HCT116 (cell line): Measurements from ENCODE around the gene MYRFL. TPM values are rescaled to one million over a fixed set of nuclear protein-coding genes. Genes with fewer than 3 reads are reported as not detected.

Experiments used
- ATAC-seq: fragments of 200-7000 bp; cut with Tn5 transposase; 2 replicates; pipeline ENCODE4 v1.9.1; 2020; ENCODE audit warnings: mild to moderate bottlenecking, moderate library complexity
- BruUV-seq: library from RNA; stranded (reverse); fragments of 400-500 nt; replicated peaks from 2 replicates; lab custom pipeline; 2021; lab: Mats Ljungman, UMichigan
- CTCF ChIA-PET: fragments of 300-600 bp; sonication (Branson Sonifier 250); formaldehyde crosslinking; loops from one replicate; lab custom pipeline; 2021; ENCODE audit warnings: antibody characterized with exemption; lab: Charles Lee
- POLR2A ChIA-PET: fragments of 300-600, 350-600 bp; sonication (Branson Sonifier 250); formaldehyde crosslinking; loops from one replicate; lab custom pipeline; 2021; ENCODE audit warnings: antibody characterized with exemption; lab: Charles Lee
- RAD21 ChIA-PET, 2 experiments: fragments of 300-600 bp; sonication (Branson Sonifier 250); formaldehyde crosslinking; loops; one replicate each; lab custom pipeline; 2023; ENCODE audit warnings: low total read pairs in 2 of 2; ENCODE audit not compliant: uncharacterized antibody in 2 of 2, unreplicated experiment in 2 of 2, low non-redundant PET in 1 of 2; lab: Charles Lee
- DNase-seq: peaks from one replicate; pipeline ENCODE4 v3.0.0-alpha.2; 2010; ENCODE audit warnings: low read depth, low spot score
- H2AFZ ChIP-seq: fragments of 200-600 bp; shearing (Covaris generic), sonication (generic); 2 replicates; pipeline ENCODE4 v1.6.1; 2017; ENCODE audit warnings: low read depth, mixed run types, mixed read lengths, antibody characterized with exemption, low read length; ENCODE audit not compliant: poor library complexity, severe bottlenecking
- H3K27ac ChIP-seq: 2 replicates; pipeline ENCODE4 v1.5.1; 2012; ENCODE audit warnings: low read depth, low read length
- H3K27me3 ChIP-seq: fragments of 200-600 bp; sonication (generic); 2 replicates; pipeline ENCODE4 v1.6.1; 2016; ENCODE audit warnings: mixed run types, low read length, mixed read lengths; ENCODE audit not compliant: insufficient read depth
- H3K36me3 ChIP-seq, 2 experiments: fragments of 200-500 bp in 1 of 2; fragments of 200-600 bp in 1 of 2; sonication (Bioruptor generic) in 1 of 2; sonication (generic) in 1 of 2; 2 replicates each; pipeline versions ENCODE4 v1.5.1 to v1.6.1; 2014 to 2016; ENCODE audit warnings: low read length in 2 of 2, inconsistent platforms in 1 of 2, mixed read lengths in 1 of 2, mixed run types in 1 of 2; ENCODE audit not compliant: insufficient read depth in 2 of 2, control insufficient read depth in 1 of 2
- H3K4me1 ChIP-seq, 2 experiments: fragments of 200-600 bp in 1 of 2; sonication (generic) in 1 of 2; 2 replicates each; pipeline versions ENCODE4 v1.5.1 to v1.6.1; 2012 to 2017; ENCODE audit warnings: low read length in 2 of 2, inconsistent platforms in 1 of 2, mild to moderate bottlenecking in 1 of 2, mixed read lengths in 1 of 2, mixed run types in 1 of 2, moderate library complexity in 1 of 2; ENCODE audit not compliant: insufficient read depth in 2 of 2, control insufficient read depth in 1 of 2
- H3K4me2 ChIP-seq: fragments of 200-600 bp; sonication (generic); 2 replicates; pipeline ENCODE4 v1.6.1; 2017; ENCODE audit warnings: mixed run types, low read length, mixed read lengths
- H3K4me3 ChIP-seq, 2 experiments: fragments of 200-600 bp in 1 of 2; sonication (generic) in 1 of 2; replicated peaks in 1 of 2; 2 replicates each; pipeline ENCODE4 v1.5.1; 2011 to 2016; ENCODE audit warnings: low read length in 2 of 2, control low read depth in 1 of 2, low read depth in 1 of 2, mild to moderate bottlenecking in 1 of 2, mixed read lengths in 1 of 2, mixed run types in 1 of 2
- H3K79me2 ChIP-seq: fragments of 200-600 bp; sonication (generic); 2 replicates; pipeline ENCODE4 v1.6.1; 2017; ENCODE audit warnings: mild to moderate bottlenecking, mixed run types, low read length, moderate library complexity, mixed read lengths; ENCODE audit not compliant: insufficient read depth
- H3K9ac ChIP-seq: fragments of 200-600 bp; sonication (generic); 2 replicates; pipeline ENCODE4 v1.6.1; 2016; ENCODE audit warnings: low read length, mixed read lengths
- H3K9me2 ChIP-seq: fragments of 200-600 bp; sonication (generic), shearing (Covaris generic); 2 replicates; pipeline ENCODE4 v1.6.1; 2017; ENCODE audit warnings: mixed run types, mild to moderate bottlenecking, moderate library complexity; ENCODE audit not compliant: insufficient read depth
- H3K9me3 ChIP-seq, 2 experiments: fragments of 200-500 bp in 1 of 2; fragments of 200-600 bp in 1 of 2; sonication (Bioruptor generic) in 1 of 2; sonication (generic) in 1 of 2; 2 replicates each; pipeline ENCODE4 v1.6.1; 2014 to 2017; ENCODE audit warnings: low read length in 2 of 2, mixed read lengths in 2 of 2, inconsistent platforms in 1 of 2, low read depth in 1 of 2, mild to moderate bottlenecking in 1 of 2, mixed run types in 1 of 2, moderate library complexity in 1 of 2; ENCODE audit not compliant: control insufficient read depth in 1 of 2, insufficient read depth in 1 of 2
- H4K20me1 ChIP-seq: fragments of 200-600 bp; sonication (generic), shearing (Covaris generic); 2 replicates; pipeline ENCODE4 v1.6.1; 2017; ENCODE audit warnings: mixed run types, mild to moderate bottlenecking, moderate library complexity; ENCODE audit not compliant: insufficient read depth
- CBX3 ChIP-seq: IDR thresholded peaks from 2 replicates; pipeline ENCODE4 v1.6.1; 2012; ENCODE audit warnings: low read depth
- CEBPB ChIP-seq: IDR thresholded peaks from 2 replicates; pipeline ENCODE4 v1.6.1; 2012; ENCODE audit warnings: low read depth
- EGR1 ChIP-seq: IDR thresholded peaks from 2 replicates; pipeline ENCODE4 v1.6.1; 2012; ENCODE audit warnings: low read depth
- ELF1 ChIP-seq: IDR thresholded peaks from 2 replicates; pipeline ENCODE4 v1.6.1; 2012; ENCODE audit warnings: low read depth, borderline replicate concordance
- EZH2 ChIP-seq: fragments of 200-600 bp; sonication (generic); IDR thresholded peaks from 2 replicates; pipeline ENCODE4 v1.6.1; 2017; ENCODE audit warnings: antibody characterized with exemption, mixed run types
- FOSL1 ChIP-seq: IDR thresholded peaks from 2 replicates; pipeline ENCODE4 v1.6.1; 2012; ENCODE audit warnings: low read depth
- JUND ChIP-seq: IDR thresholded peaks from 2 replicates; pipeline ENCODE4 v1.6.1; 2012
- MAX ChIP-seq: IDR thresholded peaks from 2 replicates; pipeline ENCODE4 v1.6.1; 2012
- POLR2A ChIP-seq: IDR thresholded peaks from 2 replicates; pipeline ENCODE4 v1.7.0; 2011; ENCODE audit warnings: borderline replicate concordance; ENCODE audit not compliant: insufficient read depth, insufficient read length; ENCODE audit errors: extremely low read depth
- SRF ChIP-seq: IDR thresholded peaks from 2 replicates; pipeline ENCODE4 v1.6.1; 2012; ENCODE audit warnings: low read depth
- TCF7L2 ChIP-seq: IDR thresholded peaks from 2 replicates; pipeline ENCODE4 v1.7.0; 2011; ENCODE audit warnings: borderline replicate concordance, inconsistent platforms; ENCODE audit not compliant: insufficient read depth, insufficient read length; ENCODE audit errors: extremely low read depth
- YY1 ChIP-seq: IDR thresholded peaks from 2 replicates; pipeline ENCODE4 v1.6.1; 2011; ENCODE audit warnings: low read length, low read depth, moderate library complexity, mild to moderate bottlenecking; ENCODE audit not compliant: insufficient replicate concordance; ENCODE audit errors: extremely low read depth
- ZBTB33 ChIP-seq: IDR thresholded peaks from 2 replicates; pipeline ENCODE4 v1.6.1; 2011; ENCODE audit warnings: mild to moderate bottlenecking, low read length, moderate library complexity; ENCODE audit not compliant: insufficient replicate concordance; ENCODE audit errors: extremely low read depth
- ZFX ChIP-seq: fragments of 450-650 bp; IDR thresholded peaks from 2 replicates; pipeline ENCODE4 v1.6.1; 2017
- intact Hi-C: fragments of 100-400 bp; cut with micrococcal nuclease; formaldehyde crosslinking; loops from 2 replicates; pipeline ENCODE4 v1.10.0; 2022
- total RNA-seq: library from RNA; stranded (reverse); gene quantifications from one replicate; pipeline ENCODE4 v1.2.1, GENCODE V29; 2021; ENCODE audit not compliant: unreplicated experiment

Gene MYRFL
- total RNA-seq, 1 experiment from 2014 or later, result 0.30 TPM

- DNase-seq, result no peak
- CTCF ChIA-PET, result no interaction called here
- H2AFZ ChIP-seq, result no peak overlapping the region
- BruUV-seq, result no TSS peak
- no peak overlapping the region for H3K4me2 ChIP-seq
- H3K27me3 ChIP-seq, result no peaks in the 10 kb centered on the region
- ATAC-seq, result no peak
- no peaks in the 10 kb centered on the region for H3K79me2 ChIP-seq
- H3K9me2 ChIP-seq, result no peaks in the 10 kb centered on the region
- H3K27ac ChIP-seq, result no peak overlapping the region
- no peak overlapping the region for H3K4me3 ChIP-seq
- intact Hi-C loops, result no loop called here
- H3K9ac ChIP-seq, result no peak overlapping the region
- H3K36me3 ChIP-seq, result no peaks in the 10 kb centered on the region
- TF ChIP-seq MAX (no peak), TCF7L2 (no peak), JUND (no peak), ELF1 (no peak), ZBTB33 (no peak)
- TF ChIP-seq, all 23 proteins: peak for 0
- POLR2A ChIA-PET, result no interaction called here
- Histone ChIP-seq H4K20me1 (no peaks in the 10 kb centered on the region), H3K4me1 (peaks cover 3 to 18% of the 10 kb centered on the region in 2 experiments; a peak in 2 of 4 replicates), H3K9me3 (no peaks in the 10 kb centered on the region)
- RAD21 ChIA-PET, result no interaction called here
Measured at GRCh38 chr12:69932676-69933552, 107.9 kb downstream of the MYRFL start.

GRCh38 chr12:69934011-69934410 lies 109.0 kb downstream of the MYRFL start:
- no TSS peak for BruUV-seq
- H3K9ac ChIP-seq, result no peak overlapping the region
- CTCF ChIA-PET, result no interaction called here
- DNase-seq (no peak), ATAC-seq (no peak)
- no peaks in the 10 kb centered on the region for H3K9me3 ChIP-seq
- RAD21 ChIA-PET, result no interaction called here
- no peaks in the 10 kb centered on the region for H3K27me3 ChIP-seq
- no peaks in the 10 kb centered on the region for H3K9me2 ChIP-seq
- H2AFZ ChIP-seq, result no peak overlapping the region
- no peak overlapping the region for H3K4me2 ChIP-seq
- POLR2A ChIA-PET, result no interaction called here
- no peaks in the 10 kb centered on the region for H3K79me2 ChIP-seq
- TF ChIP-seq CEBPB (no peak), SRF (no peak), FOSL1 (no peak), POLR2A (no peak), EZH2 (no peak), ZFX (no peak), CBX3 (no peak), EGR1 (no peak), ZBTB33 (no peak), YY1 (no peak), TCF7L2 (no peak), JUND (no peak)
- no peak overlapping the region for H3K27ac ChIP-seq
- no peak overlapping the region for H3K4me3 ChIP-seq
- intact Hi-C loops, result no loop called here
- H3K4me1 ChIP-seq, result peaks cover under 1 to 11% of the 10 kb centered on the region in 2 experiments; a peak in 2 of 4 replicates
- no peaks in the 10 kb centered on the region for H4K20me1 ChIP-seq
- no peaks in the 10 kb centered on the region for H3K36me3 ChIP-seq
